GM18868 (cell line): ENCODE data around the gene ZNF263.
A peak's percentile ranks its signal among the peaks of the same experiment; 100 is the strongest.

Source experiments
- ATAC-seq: cut with Tn5 transposase; IDR thresholded peaks from one replicate; pipeline ENCODE4 v1.9.1; 2021; ENCODE audit warnings: mild to moderate bottlenecking, moderate library complexity; ENCODE audit not compliant: unreplicated experiment

Gene ZNF263

DNA sequence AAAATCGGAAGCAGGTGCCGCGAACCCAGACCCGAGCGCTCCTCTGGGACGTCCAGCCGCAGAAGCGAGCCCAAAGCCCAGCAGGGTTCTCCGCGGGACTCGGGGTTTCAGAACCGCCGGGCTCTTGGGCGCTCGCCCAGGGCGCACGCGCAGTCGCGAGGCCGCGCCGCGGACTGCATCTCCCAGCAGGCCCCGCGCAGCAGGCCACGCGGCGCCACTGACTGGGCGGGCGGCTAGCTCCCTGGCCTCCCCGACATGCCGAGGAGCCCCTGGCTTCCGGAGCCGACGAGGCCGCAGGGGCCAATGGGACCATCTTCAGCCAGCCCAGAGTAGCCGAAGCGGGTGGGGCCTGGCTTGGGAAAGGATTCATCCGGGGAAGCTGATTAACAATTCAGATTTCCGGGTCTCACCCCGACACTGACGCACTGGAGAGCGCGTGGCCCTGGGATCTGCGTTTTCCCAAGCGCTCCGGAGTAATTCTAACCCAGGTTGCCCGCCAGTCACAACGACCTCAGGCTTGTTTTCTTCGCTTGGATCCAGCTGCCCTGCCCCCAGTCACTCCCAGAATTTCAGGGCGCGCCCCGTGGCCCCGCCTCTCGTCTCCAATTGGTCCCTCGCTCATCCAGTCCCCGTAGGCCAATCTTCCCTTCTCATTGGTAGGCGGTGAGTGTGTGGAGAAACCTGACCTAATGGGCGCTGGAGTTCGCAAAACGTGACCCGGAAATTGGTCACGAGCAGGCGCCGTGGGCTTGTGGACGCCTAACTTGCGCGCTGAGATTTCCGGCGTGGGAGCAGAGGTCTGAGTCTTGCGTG, at the start of gene ZNF263:
Gene ZNF263 (plus strand): TSS at position 762 of the 813 bp plus-strand sequence. CDS start 328 bp downstream, outside the sequence.
- ATAC-seq = peak; percentile 82

GRCh38 chr16:3234543-3234856, 48.8 kb upstream of the ZNF263 start:
- no peak for ATAC-seq

DNA sequence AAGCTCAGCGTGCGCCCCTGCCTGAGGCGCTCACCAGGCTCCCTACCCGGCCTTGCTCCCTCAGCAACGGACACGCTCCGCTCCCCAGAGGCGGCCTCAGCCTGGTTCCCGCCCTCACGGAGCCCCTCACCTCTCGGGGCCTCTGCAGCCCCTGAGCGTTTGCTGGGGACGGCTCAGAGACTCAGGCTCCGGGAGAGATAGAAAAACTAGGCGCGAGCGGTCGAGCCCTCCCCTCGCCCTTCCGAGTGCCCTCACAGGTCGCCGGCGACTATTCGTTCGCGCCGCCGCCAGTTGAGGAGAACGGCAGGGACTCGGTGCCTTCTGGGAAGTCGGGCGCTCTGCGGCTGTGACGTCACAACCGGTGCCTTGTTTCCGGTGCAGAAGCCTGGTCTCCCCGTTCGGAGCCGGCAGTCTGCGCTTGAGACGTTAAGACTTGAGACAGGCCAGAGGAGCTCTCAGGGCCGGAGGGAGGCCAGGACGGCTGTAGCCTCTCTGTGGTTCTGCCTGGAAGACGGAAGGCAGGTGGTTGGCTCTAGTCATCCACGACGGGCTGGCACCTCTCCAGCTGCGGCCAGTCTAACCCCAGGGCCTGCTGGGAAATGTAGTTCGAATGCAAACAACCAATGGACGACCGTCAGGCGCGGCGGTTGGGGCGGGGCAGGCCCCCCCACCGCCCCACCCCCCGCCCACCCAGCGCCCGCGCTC, 48.3 kb upstream of the ZNF263 start, which contains the start of gene ZNF200:
Gene ZNF200 (minus strand): TSS at position 302 of the 705 bp plus-strand sequence. CDS start 1,403 bp downstream, outside the sequence.
- peak; percentile 91 for ATAC-seq

GRCh38 chr16:3235856-3236669, 47.2 kb upstream of the ZNF263 start:
- no peak for ATAC-seq

DNA sequence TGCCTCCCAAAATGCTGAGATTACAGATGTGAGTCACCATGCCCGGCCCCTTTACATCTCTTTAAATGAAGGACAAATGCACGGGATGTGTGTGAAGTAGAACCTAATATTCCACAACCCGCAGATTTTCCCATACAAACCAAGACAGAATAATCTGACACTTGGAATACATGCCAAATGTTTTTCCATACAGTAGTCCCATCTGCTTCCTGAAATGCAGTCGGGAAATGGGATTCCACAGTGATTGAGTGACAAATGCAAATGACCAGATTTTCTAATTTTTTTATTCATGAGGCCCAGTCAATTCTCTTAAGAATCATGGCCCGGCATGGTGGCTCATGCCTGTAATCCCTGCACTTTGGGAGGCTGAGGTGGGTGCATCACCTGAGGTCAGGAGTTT, 41.5 kb upstream of the ZNF263 start:
- no peak for ATAC-seq

DNA sequence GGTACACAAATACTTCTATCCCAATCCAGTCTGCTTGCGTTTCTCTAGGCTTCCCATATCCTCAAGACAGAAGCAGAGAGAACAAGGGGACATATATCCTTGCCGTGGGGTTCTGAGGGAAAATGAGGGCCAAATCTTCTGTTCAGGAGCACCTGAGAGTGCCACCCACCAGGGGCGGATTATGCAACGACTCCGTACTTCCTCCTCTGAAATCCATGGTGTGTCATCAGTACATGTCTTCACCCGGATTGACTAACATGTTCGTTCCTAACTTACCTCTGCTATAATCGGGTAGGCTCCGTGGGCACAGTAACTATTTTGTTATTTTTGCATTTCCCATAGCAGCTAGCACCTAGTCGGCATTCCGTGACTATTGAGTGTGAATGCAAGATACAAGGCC, 40.6 kb upstream of the ZNF263 start:
- no peak for ATAC-seq

- no peak for ATAC-seq
Measured at GRCh38 chr16:3243882-3244281, 39.4 kb upstream of the ZNF263 start.

DNA sequence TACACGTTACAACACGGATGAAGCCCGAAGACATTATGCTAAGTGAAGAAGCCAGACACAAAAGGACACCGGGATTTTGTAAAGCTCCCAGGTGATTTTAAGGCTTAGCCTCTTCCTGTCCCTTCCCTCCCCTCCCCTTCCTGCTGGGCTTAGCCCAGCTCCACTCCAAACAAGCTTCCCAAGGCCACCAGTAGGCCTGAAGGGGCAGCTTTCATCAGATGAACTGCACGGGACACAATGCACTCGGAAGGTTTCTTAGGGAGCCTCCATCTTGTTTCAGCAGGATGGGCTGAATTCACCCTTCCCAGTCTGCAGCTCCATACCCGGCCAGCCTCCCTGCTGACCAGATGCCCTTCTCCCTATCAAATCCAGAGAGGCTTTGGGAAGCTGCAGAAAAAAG, 37.3 kb upstream of the ZNF263 start:
- no peak for ATAC-seq

DNA sequence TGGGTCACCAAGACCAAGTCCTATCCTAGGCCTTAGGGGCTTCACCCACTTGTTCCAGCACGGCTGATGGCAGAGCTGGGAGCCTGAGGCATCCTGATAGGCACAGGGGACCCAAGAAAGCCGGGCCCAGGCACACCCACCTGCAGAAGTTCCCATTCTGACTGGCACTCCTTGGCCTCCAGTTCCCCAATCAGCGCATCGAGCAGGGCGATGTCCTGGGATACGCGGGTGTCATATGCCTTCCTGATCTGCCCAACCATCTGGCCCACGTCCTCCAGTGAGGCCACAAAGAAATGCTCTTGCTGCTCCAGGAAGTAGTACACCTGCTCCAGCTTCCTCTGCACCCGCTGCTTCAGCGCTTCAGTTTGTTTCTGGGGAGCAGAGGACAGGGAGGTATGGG, 36.4 kb upstream of the ZNF263 start:
- ATAC-seq = no peak

- no peak for ATAC-seq
Measured at GRCh38 chr16:3248596-3248995, 34.7 kb upstream of the ZNF263 start.

DNA sequence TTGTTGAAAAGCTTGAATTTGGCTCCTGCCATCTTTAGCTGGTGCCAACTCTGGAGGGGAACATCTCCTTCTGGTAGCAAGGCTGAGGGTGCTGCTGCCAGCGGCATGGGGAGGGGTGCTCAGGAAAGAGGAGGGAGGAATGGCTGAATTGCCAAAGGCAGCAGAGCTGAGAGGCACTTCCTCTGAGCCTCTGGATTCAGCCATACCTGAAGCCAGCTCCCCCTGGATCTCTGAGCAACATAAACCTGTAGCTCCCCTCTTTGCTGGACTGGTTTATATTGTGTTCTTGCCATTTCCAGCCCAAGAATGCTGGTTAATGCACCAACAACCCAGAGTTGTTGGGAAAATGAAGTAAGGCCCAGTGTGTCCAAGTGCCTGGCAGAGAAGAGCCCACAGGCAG, 34.3 kb upstream of the ZNF263 start:
- ATAC-seq = no peak

GRCh38 chr16:3249451-3249850, 33.8 kb upstream of the ZNF263 start:
- ATAC-seq = no peak

DNA sequence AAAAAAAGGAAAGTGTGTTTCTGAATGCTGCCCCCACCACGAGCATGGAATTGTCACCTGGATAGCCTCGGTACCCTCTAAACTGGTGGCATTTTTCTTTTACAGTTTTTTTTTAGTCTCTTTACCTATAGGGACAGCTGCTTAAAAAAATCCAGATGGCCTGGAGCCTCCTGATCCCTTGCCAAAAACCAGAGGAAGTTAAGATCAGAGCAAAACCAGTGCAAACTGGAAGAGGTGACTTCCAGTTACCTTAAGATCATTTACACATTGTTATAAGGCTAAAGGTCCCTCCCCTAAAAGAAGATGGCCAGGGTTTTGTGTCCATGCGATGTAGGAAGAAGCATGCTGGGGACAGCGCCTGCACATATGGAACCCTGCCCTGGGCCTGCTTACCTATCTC, 30.3 kb upstream of the ZNF263 start:
- ATAC-seq = no peak

DNA sequence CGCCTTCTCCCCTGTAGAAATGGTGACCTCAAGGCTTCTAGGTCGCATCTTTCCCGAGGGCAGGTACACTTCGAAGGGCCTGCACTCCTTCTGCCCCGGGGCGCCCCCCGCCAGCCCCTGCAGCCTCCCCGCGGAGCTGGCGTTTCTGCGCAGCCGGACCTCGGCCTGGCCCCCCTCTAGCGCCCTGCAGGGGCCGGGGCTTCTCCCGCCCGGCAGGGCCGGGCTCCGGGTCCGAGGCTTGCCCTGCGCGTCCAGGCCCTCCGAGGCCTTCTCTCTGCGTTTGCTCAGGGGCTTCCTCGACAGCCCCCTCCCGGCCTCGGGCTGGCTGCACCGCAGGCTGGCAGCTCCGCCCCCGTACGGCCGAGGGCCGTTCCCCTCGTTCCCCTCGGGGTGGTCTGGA, 29.0 kb upstream of the ZNF263 start:
- ATAC-seq = no peak

DNA sequence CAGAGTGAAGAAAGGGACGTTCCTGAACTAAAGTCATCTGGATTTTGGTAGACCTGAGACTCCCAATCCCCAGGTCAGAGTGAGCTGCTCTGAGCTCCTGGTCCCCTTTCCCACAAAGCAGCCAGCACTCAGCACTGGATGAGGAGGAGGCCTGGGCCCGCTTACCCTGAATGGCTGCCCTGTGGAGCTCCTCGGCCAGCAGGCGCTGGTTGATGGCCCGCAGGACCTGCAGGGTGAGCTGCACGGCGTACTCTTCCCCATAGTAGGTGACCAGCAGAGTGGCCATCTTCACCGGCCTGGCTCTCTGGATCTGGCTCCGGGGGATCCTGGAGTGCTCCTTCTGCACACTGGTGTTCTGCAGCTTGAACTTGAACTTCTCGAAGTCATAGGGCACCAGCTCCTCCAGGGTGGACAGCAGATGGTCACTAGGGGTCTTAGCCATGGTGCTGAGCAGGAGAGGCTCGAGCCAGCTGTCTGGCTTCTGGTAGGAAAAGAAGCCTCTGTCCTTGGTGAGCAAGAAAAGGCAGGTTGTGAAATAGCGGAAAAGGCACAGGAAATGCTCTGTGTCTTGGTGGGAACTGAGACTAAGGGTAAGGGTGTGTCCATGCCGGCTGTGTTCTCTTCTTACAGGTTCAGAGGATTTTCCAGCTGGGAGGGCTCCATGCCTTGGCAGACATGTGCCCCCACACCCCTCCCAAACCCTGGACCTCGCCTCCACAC, 27.0 kb upstream of the ZNF263 start, which contains the start of gene MEFV:
Gene MEFV (minus strand): TSS at position 488 of the 720 bp plus-strand sequence. CDS start 46 bp downstream, at position 442.
- no peak for ATAC-seq

DNA sequence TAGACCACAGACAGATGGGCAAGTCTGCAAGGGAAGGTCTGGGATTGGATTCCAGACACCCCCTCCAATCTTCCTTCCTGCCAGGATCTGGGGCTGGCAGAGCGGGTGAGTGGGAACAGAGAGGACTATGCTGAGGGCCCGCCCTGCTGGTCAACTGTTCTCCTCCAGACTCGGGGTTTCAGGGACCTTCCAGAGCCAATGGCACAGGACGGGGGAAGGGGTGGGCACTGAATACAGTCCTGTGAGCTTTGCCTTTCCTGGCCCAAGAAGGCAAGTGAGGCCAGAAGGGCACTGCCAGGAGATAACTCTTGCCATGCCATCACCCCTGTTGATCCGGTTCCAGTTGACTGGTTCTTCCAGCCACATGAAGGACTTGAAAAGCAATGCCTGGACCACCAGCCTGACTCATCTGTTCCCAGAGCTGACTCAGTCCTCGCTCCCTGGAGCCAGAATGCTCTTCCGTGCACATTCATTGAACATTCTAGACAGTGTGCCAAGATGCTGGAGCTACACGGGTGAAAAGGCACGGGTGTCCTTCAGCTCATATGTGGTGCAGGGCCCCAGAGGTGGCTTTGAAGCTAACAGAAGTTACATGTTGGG, 26.3 kb upstream of the ZNF263 start:
- no peak for ATAC-seq

DNA sequence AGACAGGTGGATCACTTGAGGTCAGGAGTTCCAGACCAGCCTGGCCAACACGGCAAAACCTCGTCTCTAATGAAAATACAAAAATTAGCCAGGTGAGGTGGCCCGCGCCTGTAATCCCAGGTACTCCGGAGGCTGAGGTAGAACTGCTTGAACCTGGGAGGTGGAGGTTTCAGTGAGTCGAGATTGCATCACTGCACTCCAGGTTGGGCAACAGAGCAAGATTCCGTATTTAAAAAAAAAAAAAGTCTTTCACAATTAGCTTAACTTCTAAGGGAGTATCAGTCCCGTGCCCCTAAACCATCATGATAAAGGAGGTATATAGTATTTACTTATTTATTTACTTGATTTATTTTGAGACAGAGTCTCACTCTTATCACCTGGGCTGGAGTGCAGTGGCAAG, 23.5 kb upstream of the ZNF263 start:
- no peak for ATAC-seq

GRCh38 chr16:3262517-3262916, 20.8 kb upstream of the ZNF263 start:
- ATAC-seq = no peak

GRCh38 chr16:3264137-3265036, 18.9 kb upstream of the ZNF263 start:
- ATAC-seq = peak; percentile 90
